HFFc6 (cell line): ENCODE data around the gene SRL. TPM values are rescaled to one million over a fixed set of nuclear protein-coding genes. Genes with fewer than 3 reads are reported as not detected.

ENCODE experiments used
- DNase-seq: peaks from one replicate; pipeline ENCODE4 v3.0.0-alpha.2; 2018
- H3K27ac Mint-ChIP-seq: 2 replicates; pipeline ENCODE4 v1.8.0; 2020; ENCODE audit warnings: mild to moderate bottlenecking, mixed read lengths
- H3K27me3 Mint-ChIP-seq: 2 replicates; pipeline ENCODE4 v1.8.0; 2021; ENCODE audit warnings: mild to moderate bottlenecking, moderate library complexity, mixed read lengths; ENCODE audit not compliant: insufficient read depth
- H3K36me3 Mint-ChIP-seq: 2 replicates; pipeline ENCODE4 v1.8.0; 2021; ENCODE audit warnings: low read depth, mixed read lengths
- H3K4me1 Mint-ChIP-seq: 2 replicates; pipeline ENCODE4 v1.8.0; 2020; ENCODE audit warnings: low read depth, mixed read lengths
- H3K4me3 Mint-ChIP-seq: 2 replicates; pipeline ENCODE4 v1.8.0; 2020; ENCODE audit warnings: mild to moderate bottlenecking, moderate library complexity, mixed read lengths
- H3K9me3 Mint-ChIP-seq: 2 replicates; pipeline ENCODE4 v1.8.0; 2020; ENCODE audit warnings: mild to moderate bottlenecking, mixed read lengths
- total RNA-seq, 6 experiments: library from RNA; stranded (reverse); fragmentation: NEBNext Ultra II Directional; extraction: Animal tissue kit (Norgen Biotek cat#: 25700); gene quantifications; 2 replicates in 1 of 6; 3 replicates in 5 of 6; pipeline ENCODE4 v1.2.3, GENCODE V29; 2021
- TF ChIP-seq, protein P1 (sequence below): fragments of 200-600 bp; sonication (generic); IDR thresholded peaks from 2 replicates; pipeline ENCODE4 v1.5.0; 2021; ENCODE audit warnings: antibody characterized with exemption, mild to moderate bottlenecking

The SRL gene
- total RNA-seq, 6 experiments from 2014 or later, result not detected

DNA sequence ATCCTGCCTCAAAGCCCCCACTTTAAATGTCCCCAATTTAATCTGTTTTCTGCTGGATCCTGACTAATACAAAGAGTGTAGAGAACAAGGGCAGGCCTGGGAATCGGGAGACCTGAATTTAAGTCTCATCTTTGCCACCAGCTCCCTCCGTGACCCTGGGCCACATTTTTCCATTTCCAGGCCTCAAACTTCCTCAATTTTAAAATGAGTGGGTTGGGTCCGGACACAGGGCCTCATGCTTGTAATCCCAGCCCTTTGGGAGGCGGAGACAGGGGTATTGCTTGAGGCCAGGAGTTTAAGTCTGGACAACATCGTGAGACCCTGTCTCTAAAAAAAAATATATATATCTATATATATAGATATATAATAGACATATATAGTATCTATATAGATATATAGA is 61.4 kb downstream of the SRL start:
- TF ChIP-seq, protein P1, sequence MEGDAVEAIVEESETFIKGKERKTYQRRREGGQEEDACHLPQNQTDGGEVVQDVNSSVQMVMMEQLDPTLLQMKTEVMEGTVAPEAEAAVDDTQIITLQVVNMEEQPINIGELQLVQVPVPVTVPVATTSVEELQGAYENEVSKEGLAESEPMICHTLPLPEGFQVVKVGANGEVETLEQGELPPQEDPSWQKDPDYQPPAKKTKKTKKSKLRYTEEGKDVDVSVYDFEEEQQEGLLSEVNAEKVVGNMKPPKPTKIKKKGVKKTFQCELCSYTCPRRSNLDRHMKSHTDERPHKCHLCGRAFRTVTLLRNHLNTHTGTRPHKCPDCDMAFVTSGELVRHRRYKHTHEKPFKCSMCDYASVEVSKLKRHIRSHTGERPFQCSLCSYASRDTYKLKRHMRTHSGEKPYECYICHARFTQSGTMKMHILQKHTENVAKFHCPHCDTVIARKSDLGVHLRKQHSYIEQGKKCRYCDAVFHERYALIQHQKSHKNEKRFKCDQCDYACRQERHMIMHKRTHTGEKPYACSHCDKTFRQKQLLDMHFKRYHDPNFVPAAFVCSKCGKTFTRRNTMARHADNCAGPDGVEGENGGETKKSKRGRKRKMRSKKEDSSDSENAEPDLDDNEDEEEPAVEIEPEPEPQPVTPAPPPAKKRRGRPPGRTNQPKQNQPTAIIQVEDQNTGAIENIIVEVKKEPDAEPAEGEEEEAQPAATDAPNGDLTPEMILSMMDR, result no peak
- DNase-seq, result no peak
- Mint-ChIP-seq H3K27ac (no peak overlapping the region), H3K36me3 (no peaks in the 10 kb centered on the region), H3K4me3 (no peak overlapping the region), H3K9me3 (no peaks in the 10 kb centered on the region), H3K4me1 (peaks cover 28% of the 10 kb centered on the region), H3K27me3 (peaks cover 5% of the 10 kb centered on the region; the same call in 1 of the 2 replicates)

DNA sequence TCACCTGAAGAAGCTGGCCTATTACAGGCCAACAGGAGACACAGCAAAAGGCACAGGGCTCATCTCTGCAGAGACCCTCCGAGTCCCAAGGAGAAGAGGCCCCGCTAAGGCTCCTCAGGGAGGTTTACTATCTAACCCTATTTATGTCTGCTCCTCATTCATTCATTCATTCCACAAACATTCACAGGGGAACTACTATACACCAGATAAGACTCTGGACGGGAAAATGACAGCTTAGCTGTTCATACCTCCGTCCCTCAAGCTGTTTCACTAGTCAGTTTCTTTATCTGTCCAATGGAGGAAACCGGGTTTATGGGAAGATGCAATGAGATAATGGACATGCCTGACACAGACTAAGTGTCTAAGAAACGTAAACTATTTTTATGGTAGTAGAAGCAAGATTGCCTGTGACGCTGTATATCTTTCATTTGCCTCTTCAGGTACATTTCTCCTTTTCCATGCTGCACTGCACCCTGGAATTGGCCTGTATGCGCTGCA is 62.1 kb downstream of the SRL start:
- Mint-ChIP-seq H3K36me3 (no peaks in the 10 kb centered on the region), H3K27me3 (peaks cover 3% of the 10 kb centered on the region; the same call in 1 of the 2 replicates), H3K27ac (no peak overlapping the region), H3K4me1 (peaks cover 29% of the 10 kb centered on the region), H3K9me3 (no peaks in the 10 kb centered on the region), H3K4me3 (no peak overlapping the region)
- DNase-seq, result no peak
- TF ChIP-seq, protein P1, result no peak

- TF ChIP-seq, protein P1, result no peak
- Mint-ChIP-seq H3K4me3 (no peak overlapping the region), H3K4me1 (peaks cover 31% of the 10 kb centered on the region), H3K36me3 (no peaks in the 10 kb centered on the region), H3K27ac (no peak overlapping the region), H3K9me3 (no peaks in the 10 kb centered on the region), H3K27me3 (no peaks in the 10 kb centered on the region)
- DNase-seq, result no peak
Measured at GRCh38 chr16:4179020-4179419, 62.9 kb downstream of the SRL start.

- Mint-ChIP-seq H3K27ac (no peak overlapping the region), H3K9me3 (no peaks in the 10 kb centered on the region), H3K4me1 (peaks cover 36% of the 10 kb centered on the region), H3K27me3 (no peaks in the 10 kb centered on the region), H3K4me3 (no peak overlapping the region), H3K36me3 (no peaks in the 10 kb centered on the region)
- TF ChIP-seq, protein P1, result no peak
- no peak for DNase-seq
Measured at GRCh38 chr16:4178468-4179010, 63.3 kb downstream of the SRL start.

DNA sequence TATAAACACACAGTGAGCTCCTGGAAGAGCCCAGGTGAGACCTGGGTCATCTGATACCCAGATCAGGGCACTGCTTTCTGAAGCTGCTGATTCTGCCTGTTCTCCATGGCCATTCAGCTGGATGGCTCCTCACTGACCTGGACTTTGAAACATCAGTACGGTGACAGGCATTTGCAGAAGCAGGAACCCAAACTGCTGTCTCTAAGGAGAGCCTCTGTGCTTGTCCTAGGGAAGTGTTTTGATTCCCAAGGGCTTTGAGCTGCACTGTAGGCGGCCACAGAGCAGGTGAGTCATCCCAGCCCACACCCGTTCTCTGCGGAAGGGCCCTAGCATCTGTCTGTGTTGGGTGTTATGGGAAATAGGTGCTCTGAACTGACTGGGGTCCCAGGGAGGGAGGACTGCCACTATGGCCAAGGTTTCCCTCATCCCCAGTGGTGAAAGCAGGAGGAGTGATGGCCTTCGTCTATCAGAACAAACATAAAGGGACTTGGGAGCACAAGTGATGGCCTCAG is 64.9 kb downstream of the SRL start:
- no peak overlapping the region for H3K4me3 Mint-ChIP-seq
- peak overlapping the region; percentile 30; the same call in 1 of the 2 replicates for H3K27ac Mint-ChIP-seq
- no peaks in the 10 kb centered on the region for H3K9me3 Mint-ChIP-seq
- TF ChIP-seq, protein P1, result no peak
- no peaks in the 10 kb centered on the region; the same call in 1 of the 2 replicates for H3K27me3 Mint-ChIP-seq
- no peaks in the 10 kb centered on the region for H3K36me3 Mint-ChIP-seq
- peak; percentile 50 for DNase-seq
- H3K4me1 Mint-ChIP-seq, result peaks cover 46% of the 10 kb centered on the region
